GM11168 (cell line): ENCODE data around the gene F11.

ENCODE experiments used
- in situ Hi-C: fragments of 300-500 bp; cut with MboI; formaldehyde crosslinking; loops from one replicate; pipeline ENCODE4 v1.12.0; 2022; ENCODE audit warnings: low sequenced_read_pairs; ENCODE audit not compliant: unreplicated experiment

F11 gene

DNA sequence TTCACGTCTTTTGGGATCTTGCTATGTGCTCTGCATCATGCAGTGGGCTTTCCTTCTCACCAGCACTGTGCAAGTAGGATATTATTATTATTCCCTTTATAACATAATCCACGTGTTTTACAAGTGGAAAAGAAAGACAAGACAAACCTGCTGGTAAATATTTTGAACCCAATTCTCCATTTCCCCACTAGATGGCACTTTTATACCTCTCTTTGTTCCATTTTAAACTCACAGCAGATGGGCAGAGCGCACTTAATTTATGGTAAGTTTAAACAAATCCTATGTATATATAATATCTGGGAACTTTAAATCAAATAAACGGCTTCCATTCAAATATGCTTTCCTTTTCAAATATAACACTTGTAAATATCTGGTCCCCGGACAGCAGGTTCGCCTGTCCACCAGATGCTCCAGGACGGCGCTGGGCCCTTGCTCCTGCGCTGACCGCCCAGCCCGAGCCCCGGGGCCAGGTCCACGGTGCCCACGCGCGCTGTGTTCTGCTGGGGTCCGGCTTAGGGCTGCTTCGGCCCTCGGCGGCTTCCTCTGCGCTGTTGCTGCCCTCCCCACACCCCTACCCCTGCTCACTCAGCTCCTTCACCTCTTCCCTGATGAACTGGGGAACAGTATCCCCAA lies 31.1 kb downstream of the F11 start:
- in situ Hi-C loops: no loop called here

DNA sequence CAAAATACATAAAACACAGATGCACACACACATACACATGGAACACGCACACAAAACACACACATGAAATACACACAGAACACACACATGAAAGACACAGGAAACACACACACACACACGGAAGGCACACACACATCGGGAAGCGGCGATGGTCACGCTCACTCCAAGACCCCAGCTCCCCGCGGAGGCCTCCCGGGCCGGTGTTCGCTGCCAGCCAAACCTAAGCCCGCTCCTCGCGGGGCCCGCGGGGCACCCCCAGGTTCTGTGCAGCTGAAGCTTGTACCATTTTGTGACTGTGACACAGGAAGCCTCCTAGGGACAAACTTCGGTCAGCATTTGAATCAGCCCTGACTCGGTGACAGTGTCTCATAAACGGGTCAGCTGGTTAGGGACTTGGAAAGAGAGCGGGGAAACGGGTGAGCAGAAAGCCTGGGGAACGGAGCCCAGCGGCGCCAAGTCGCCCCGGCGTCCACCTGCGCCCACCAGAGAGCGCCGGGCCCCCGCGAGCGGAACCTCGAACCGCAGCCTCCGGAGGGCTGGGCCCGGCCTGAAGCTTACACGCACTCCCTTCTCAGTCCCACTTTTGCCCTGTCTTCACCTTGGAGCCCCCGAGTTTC lies 32.1 kb downstream of the F11 start:
- in situ Hi-C loops: no loop called here

DNA sequence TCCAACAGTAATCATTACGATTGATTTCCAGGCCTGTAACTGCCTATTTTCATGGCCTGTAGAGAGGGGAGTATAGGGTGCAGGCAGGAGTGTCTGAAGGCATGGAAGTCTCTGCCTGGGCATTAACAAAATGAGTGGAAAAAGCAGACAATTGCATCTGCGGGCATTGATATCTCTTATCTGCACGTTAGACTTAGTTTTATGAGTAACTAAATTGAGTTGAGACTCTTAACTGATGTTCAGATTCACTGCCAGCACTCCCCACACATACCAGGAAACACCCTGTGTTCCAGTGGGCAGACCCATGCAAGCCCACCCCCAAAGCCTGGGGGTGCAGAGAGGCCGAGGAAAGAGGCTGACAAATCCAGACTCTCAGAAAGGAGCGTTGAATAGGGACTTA lies 33.3 kb downstream of the F11 start:
- in situ Hi-C loops: no loop called here

- in situ Hi-C loops: loop anchor here (25.0 kb wide), 1 partner anchor 261 kb away; the partner anchor contains the start of gene MTNR1A
Measured at GRCh38 chr4:186300659-186301390, 34.8 kb downstream of the F11 start.

DNA sequence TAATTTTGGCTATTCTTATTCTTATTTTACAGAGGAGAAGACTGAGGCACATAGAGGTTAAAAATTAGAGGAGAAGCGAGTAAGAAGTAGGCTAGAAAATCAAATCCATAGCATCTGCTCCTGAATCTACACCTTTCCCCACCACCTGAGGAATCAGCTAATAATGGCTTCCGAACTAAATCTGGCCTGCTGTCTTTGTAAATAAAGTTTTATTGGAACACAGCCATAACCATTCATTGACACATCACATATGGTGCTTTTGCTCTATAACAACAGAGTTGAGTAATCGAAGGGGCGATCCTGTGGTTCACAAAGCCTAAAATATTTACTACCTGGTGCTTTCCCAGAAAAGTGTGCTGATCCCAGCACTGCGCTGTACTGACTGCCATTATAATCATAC lies 38.2 kb downstream of the F11 start:
- in situ Hi-C loops: loop anchor here (25.0 kb wide), 1 partner anchor 258 kb away; the partner anchor contains the start of gene MTNR1A

DNA sequence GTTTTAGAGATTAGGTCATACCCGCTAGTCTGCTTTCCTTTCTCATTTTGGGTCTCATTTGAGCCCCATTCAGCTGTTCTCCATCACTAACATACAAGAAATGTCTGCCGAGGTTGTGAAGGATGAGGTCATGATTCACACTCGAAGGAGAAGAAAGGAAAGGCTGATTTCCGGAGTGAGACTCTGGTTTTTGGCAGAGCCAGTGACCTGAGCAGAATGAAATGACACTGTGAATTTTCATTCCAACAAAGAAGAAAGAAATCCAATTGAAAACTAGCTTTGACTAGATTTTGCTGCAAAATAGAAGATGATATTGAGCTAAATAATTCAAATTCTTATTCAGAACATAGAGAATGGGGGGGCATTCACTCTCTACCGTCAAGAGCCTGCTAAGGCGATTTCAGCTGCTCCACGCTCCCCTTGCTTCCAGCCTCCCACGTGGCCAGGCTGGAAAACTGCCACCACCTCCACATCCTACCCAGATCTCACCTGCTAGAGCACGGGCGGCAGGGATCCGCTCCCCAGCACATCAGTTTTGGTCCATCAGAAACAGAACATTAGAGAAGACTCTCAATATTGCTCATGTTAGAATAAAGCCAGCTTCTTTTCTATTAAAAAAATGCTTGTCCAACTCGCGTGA lies 39.0 kb downstream of the F11 start:
- in situ Hi-C loops: loop anchor here (25.0 kb wide), 1 partner anchor 257 kb away; the partner anchor contains the start of gene MTNR1A

- in situ Hi-C loops: loop anchor here (25.0 kb wide), 1 partner anchor 255 kb away; the partner anchor contains the start of gene MTNR1A
Measured at GRCh38 chr4:186307497-186307896, 41.5 kb downstream of the F11 start.

GRCh38 chr4:186307916-186308315 lies 41.9 kb downstream of the F11 start:
- in situ Hi-C loops: loop anchor here (25.0 kb wide), 1 partner anchor 254 kb away; the partner anchor contains the start of gene MTNR1A

DNA sequence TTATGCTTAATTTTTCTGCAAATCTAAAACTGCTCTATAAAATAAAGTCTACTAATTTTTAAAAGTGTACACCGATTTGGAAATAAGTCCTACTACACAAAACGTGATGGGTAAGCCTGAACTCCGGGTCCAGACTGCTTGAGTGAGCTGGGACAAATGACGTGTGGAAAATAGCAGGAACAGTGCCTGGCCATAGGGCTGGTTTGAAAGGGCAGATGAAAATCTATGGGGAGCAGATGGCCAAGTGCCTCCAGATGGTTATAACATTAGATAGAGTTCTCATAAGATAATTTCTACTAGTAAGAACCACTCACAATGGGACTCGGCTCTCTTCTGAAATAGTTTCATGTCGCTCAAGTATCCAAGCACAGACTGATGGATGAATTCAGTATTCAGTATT lies 52.5 kb downstream of the F11 start:
- in situ Hi-C loops: loop anchor here (25.0 kb wide), 1 partner anchor 244 kb away; the partner anchor contains the start of gene MTNR1A

- in situ Hi-C loops: loop anchor here (25.0 kb wide), 1 partner anchor 238 kb away; the partner anchor contains the start of gene MTNR1A
Measured at GRCh38 chr4:186324660-186325059, 58.7 kb downstream of the F11 start.

DNA sequence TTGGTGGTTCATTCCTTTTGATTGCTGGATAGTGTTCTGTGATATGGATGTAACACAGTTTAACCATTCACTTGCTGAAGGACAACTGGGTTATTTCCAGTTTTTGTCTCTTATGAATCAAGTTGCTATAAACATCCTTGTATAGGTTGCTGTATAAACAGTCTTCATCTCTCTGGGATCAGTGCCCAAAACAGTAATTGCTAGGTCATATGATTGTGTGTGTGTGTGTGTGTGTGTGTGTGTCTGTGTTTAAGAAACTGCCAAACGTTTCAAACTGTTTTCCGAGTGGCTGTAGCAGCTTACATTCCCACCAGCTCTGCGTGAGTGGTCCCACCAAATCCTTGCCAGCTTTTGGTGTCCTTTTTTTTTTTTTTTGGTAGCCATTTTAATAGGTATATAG lies 60.4 kb downstream of the F11 start:
- in situ Hi-C loops: no loop called here

DNA sequence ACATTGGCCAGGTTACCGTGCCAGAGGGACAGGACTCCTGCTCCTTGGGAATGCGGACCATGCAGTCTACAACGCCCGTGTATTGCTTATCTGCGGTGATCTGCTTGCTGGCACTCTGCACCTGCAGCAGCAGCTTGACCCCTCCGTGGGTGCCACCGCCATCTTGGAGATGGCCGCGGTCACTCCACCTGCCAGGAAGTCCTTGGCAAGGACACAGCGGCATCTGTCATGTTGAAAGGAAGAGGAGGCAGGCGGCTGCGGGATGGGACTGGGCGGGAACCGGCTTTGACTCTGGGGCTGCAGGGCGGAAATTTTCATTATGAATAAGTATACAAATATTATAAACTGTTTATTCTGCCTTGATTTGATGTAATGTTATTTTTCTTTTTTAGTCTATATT lies 63.4 kb downstream of the F11 start:
- in situ Hi-C loops: no loop called here

DNA sequence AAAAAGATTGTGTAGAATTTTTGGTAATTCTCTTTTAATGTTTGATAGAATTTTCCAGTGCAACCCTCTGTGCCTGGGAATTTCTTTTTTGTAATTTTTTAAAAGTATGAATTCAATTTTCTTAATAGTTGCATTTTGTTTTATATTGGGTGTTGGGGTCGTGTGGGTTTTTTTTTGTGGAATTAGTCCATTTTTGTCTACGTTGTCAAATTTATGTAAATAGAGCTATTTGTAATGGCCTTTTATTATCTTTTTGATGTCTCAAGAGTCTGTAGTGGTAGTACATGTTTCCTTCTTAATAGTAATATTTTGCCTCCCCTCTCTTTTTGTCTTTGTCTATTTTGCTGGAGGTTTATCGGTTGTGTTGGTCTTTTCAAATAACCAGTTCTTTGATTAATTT lies 64.4 kb downstream of the F11 start:
- in situ Hi-C loops: no loop called here

DNA sequence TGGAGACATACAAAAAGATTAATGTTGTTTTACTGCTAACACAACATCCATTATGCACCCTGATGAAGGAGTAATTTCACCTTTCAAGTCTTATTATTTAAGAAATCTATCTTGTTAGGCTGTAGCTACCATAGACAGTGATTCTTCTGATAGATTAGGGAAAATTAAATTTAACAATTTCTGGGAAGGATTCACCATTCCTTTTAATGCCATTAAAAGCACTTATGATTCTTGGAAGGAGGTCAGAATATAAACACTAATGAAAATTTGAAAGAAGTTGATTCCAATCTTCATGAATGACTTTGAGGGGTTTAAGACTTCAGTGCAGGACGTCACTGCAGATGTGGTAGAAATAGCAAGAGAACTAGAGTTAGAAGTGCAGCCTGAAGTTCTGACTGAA lies 69.8 kb downstream of the F11 start:
- in situ Hi-C loops: no loop called here
